CD14-positive monocyte (primary cell): ENCODE results near the gene RAB28. TPM values are rescaled to one million over a fixed set of nuclear protein-coding genes. Genes with fewer than 3 reads are reported as not detected.

Source experiments
- DNase-seq, 3 donors: peaks; one replicate each; pipeline ENCODE4 v3.0.0-alpha.2; 2011 to 2022
- H2AFZ ChIP-seq: 2 replicates; pipeline ENCODE4 v1.6.0; 2012; ENCODE audit warnings: mild to moderate bottlenecking, low read depth, low read length, inconsistent platforms; ENCODE audit not compliant: insufficient read depth, poor library complexity, severe bottlenecking
- H3K27ac ChIP-seq, 2 donors: 1 replicate in 1 of 2; 2 replicates in 1 of 2; pipeline ENCODE4 v1.5.1; 2012 to 2013; ENCODE audit warnings: low read length in 2 of 2, control low read depth in 1 of 2, inconsistent platforms in 1 of 2, low read depth in 1 of 2, mild to moderate bottlenecking in 1 of 2
- H3K27me3 ChIP-seq, 2 donors: one replicate each; pipeline versions ENCODE4 v1.6.0 to v1.6.1; 2011 to 2013; ENCODE audit warnings: low read length in 2 of 2; ENCODE audit not compliant: control insufficient read depth in 2 of 2, insufficient read depth in 2 of 2
- H3K36me3 ChIP-seq, 2 donors: replicated peaks in 1 of 2; 1 replicate in 1 of 2; 2 replicates in 1 of 2; pipeline versions ENCODE4 v1.5.1 to v1.6.1; 2012 to 2013; ENCODE audit warnings: low read length in 2 of 2, control low read depth in 1 of 2, inconsistent platforms in 1 of 2, mild to moderate bottlenecking in 1 of 2; ENCODE audit not compliant: insufficient read depth in 2 of 2, control insufficient read depth in 1 of 2
- H3K4me1 ChIP-seq, 2 donors: 1 replicate in 1 of 2; 2 replicates in 1 of 2; pipeline versions ENCODE4 v1.5.1 to v1.6.1; 2012 to 2013; ENCODE audit warnings: low read length in 2 of 2, control low read depth in 1 of 2, inconsistent platforms in 1 of 2, mild to moderate bottlenecking in 1 of 2, moderate library complexity in 1 of 2; ENCODE audit not compliant: insufficient read depth in 2 of 2, control insufficient read depth in 1 of 2
- H3K4me2 ChIP-seq: replicated peaks from 2 replicates; pipeline ENCODE3; 2012; ENCODE audit warnings: low read length, moderate library complexity, mild to moderate bottlenecking; ENCODE audit not compliant: poor library complexity, severe bottlenecking; ENCODE audit errors: extremely low read depth
- H3K4me3 ChIP-seq, 3 experiments: fragments of 200-600 bp in 1 of 3; sonication (generic) in 1 of 3; replicated peaks in 1 of 3; 1 replicate in 2 of 3; 2 replicates in 1 of 3; pipeline ENCODE4 v1.5.1; 2011 to 2013; ENCODE audit warnings: low read length in 3 of 3, mild to moderate bottlenecking in 3 of 3, control low read depth in 2 of 3, low read depth in 2 of 3, inconsistent platforms in 1 of 3, moderate library complexity in 1 of 3
- H3K79me2 ChIP-seq: 2 replicates; pipeline ENCODE4 v1.6.0; 2012; ENCODE audit warnings: mild to moderate bottlenecking, control low read depth, inconsistent platforms, low read length, moderate library complexity; ENCODE audit not compliant: insufficient read depth
- H3K9ac ChIP-seq: 2 replicates; pipeline ENCODE4 v1.6.0; 2017; ENCODE audit warnings: low read length, mild to moderate bottlenecking; ENCODE audit not compliant: insufficient read depth, poor library complexity, severe bottlenecking
- H3K9me3 ChIP-seq, 2 donors: replicated peaks in 1 of 2; 1 replicate in 1 of 2; 2 replicates in 1 of 2; pipeline versions ENCODE4 v1.5.1 to v1.6.1; 2012 to 2013; ENCODE audit warnings: low read length in 2 of 2, control low read depth in 1 of 2; ENCODE audit not compliant: control insufficient read depth in 1 of 2, insufficient read depth in 1 of 2
- H4K20me1 ChIP-seq: 2 replicates; pipeline ENCODE4 v1.6.0; 2012; ENCODE audit warnings: mild to moderate bottlenecking, low read length, control low read depth, moderate library complexity; ENCODE audit not compliant: insufficient read depth
- H3K27ac Mint-ChIP-seq, 7 donors: one replicate each; pipeline ENCODE4 v1.8.0; 2020; ENCODE audit warnings: mild to moderate bottlenecking in 7 of 7, mixed read lengths in 7 of 7, moderate library complexity in 6 of 7, inconsistent platforms in 2 of 7
- H3K27me3 Mint-ChIP-seq, 3 donors: one replicate each; pipeline ENCODE4 v1.8.0; 2021 to 2022; ENCODE audit warnings: low read depth in 3 of 3, mild to moderate bottlenecking in 3 of 3, mixed read lengths in 3 of 3, moderate library complexity in 3 of 3, inconsistent platforms in 1 of 3
- H3K36me3 Mint-ChIP-seq, 2 donors: one replicate each; pipeline ENCODE4 v1.8.0; 2020; ENCODE audit warnings: mixed read lengths in 2 of 2, inconsistent platforms in 1 of 2, mild to moderate bottlenecking in 1 of 2
- H3K4me1 Mint-ChIP-seq: one replicate; pipeline ENCODE4 v1.8.0; 2020; ENCODE audit warnings: mild to moderate bottlenecking, mixed read lengths
- H3K4me3 Mint-ChIP-seq, 2 donors: one replicate each; pipeline ENCODE4 v1.8.0; 2020; ENCODE audit warnings: mild to moderate bottlenecking in 2 of 2, mixed read lengths in 2 of 2, moderate library complexity in 1 of 2
- H3K9me3 Mint-ChIP-seq, 7 donors: one replicate each; pipeline ENCODE4 v1.8.0; 2020 to 2022; ENCODE audit warnings: mixed read lengths in 7 of 7, mild to moderate bottlenecking in 6 of 7, moderate library complexity in 6 of 7, inconsistent platforms in 2 of 7
- CTCF ChIP-seq: fragments of 200-600 bp; IDR thresholded peaks from one replicate; pipeline ENCODE4 v1.8.0; 2022; ENCODE audit warnings: antibody characterized with exemption, mild to moderate bottlenecking
- WGBS: methylation state at CpG from one replicate; pipeline ENCODE4 v1.1.5; 2013; ENCODE audit warnings: missing lambda C conversion rate; ENCODE audit not compliant: insufficient coverage; 5-methylcytosine and 5-hydroxymethylcytosine counted together
- intact Hi-C, 2 donors: fragments of 100-400 bp; cut with micrococcal nuclease; formaldehyde crosslinking; loops; one replicate each; pipeline versions ENCODE4 v1.15.0 to v1.15.1; 2023
- polyA plus RNA-seq, 3 donors: library from polyadenylated mRNA; depleted of rRNA in 1 of 3; unstranded in 2 of 3; stranded (reverse) in 1 of 3; fragments of 300-500 nt in 2 of 3; fragments of >200 nt in 1 of 3; fragmentation: Illumina TruSeq in 2 of 3; gene quantifications; 1 replicate in 2 of 3; 2 replicates in 1 of 3; pipeline ENCODE4 v1.2.3, GENCODE V29; 2012 to 2021

The RAB28 gene
- polyA plus RNA-seq, 3 donors = 7.6 to 18.0 (median 17.8) TPM

GRCh38 chr4:13347517-13348125, 136.5 kb downstream of the RAB28 start:
- Mint-ChIP-seq H3K36me3 (no peaks in the 10 kb centered on the region), H3K27ac (no peak overlapping the region), H3K27me3 (no peaks in the 10 kb centered on the region), H3K4me3 (no peak overlapping the region), H3K4me1 (no peaks in the 10 kb centered on the region), H3K9me3 (peaks cover 2 to 21% (median 6%) of the 10 kb centered on the region in 7 donors)
- no peak for DNase-seq
- no peak for TF ChIP-seq CTCF
- no peak overlapping the region for H2AFZ ChIP-seq
- no peaks in the 10 kb centered on the region for H3K79me2 ChIP-seq
- H3K27me3 ChIP-seq = no peaks in the 10 kb centered on the region
- H3K9me3 ChIP-seq = peaks cover 0 to 7% of the 10 kb centered on the region in 2 donors
- no peaks in the 10 kb centered on the region for H3K4me1 ChIP-seq
- H3K4me2 ChIP-seq = no peak overlapping the region
- no peaks in the 10 kb centered on the region for H4K20me1 ChIP-seq
- WGBS = no CpG with 5 or more reads among the region's 4 CpGs
- no peak overlapping the region for H3K27ac ChIP-seq
- H3K4me3 ChIP-seq = no peak overlapping the region
- intact Hi-C loops = no loop called here
- H3K9ac ChIP-seq = no peak overlapping the region
- no peaks in the 10 kb centered on the region for H3K36me3 ChIP-seq

- intact Hi-C loops = no loop called here
Measured at GRCh38 chr4:13344216-13344615, 139.9 kb downstream of the RAB28 start.

More at GRCh38 chr4:13344216-13344615, 139.9 kb downstream of the RAB28 start:
- Histone ChIP-seq H3K9ac (no peak overlapping the region), H3K9me3 (no peaks in the 10 kb centered on the region), H4K20me1 (no peaks in the 10 kb centered on the region), H3K79me2 (no peaks in the 10 kb centered on the region), H3K4me1 (no peaks in the 10 kb centered on the region), H3K27ac (no peak overlapping the region), H3K4me2 (no peak overlapping the region), H2AFZ (no peak overlapping the region), H3K36me3 (no peaks in the 10 kb centered on the region), H3K27me3 (no peaks in the 10 kb centered on the region), H3K4me3 (no peak overlapping the region)
- no peaks in the 10 kb centered on the region for H3K36me3 Mint-ChIP-seq
- no peak overlapping the region for H3K27ac Mint-ChIP-seq
- H3K4me3 Mint-ChIP-seq = no peak overlapping the region
- peaks cover 2 to 20% (median 7%) of the 10 kb centered on the region in 7 donors for H3K9me3 Mint-ChIP-seq
- no peak for TF ChIP-seq CTCF
- H3K4me1 Mint-ChIP-seq = no peaks in the 10 kb centered on the region
- H3K27me3 Mint-ChIP-seq = no peaks in the 10 kb centered on the region
- DNase-seq = no peak
- 69% methylated on average over 2 of the region's 2 CpGs for WGBS
